Kasumi-1 (cell line): Measurements from ENCODE around the gene USP13.

Source experiments
- DNase-seq, 2 experiments: peaks; one replicate each; lab custom pipeline; 2025; lab: John Stamatoyannopoulos, UW

The USP13 gene

DNA sequence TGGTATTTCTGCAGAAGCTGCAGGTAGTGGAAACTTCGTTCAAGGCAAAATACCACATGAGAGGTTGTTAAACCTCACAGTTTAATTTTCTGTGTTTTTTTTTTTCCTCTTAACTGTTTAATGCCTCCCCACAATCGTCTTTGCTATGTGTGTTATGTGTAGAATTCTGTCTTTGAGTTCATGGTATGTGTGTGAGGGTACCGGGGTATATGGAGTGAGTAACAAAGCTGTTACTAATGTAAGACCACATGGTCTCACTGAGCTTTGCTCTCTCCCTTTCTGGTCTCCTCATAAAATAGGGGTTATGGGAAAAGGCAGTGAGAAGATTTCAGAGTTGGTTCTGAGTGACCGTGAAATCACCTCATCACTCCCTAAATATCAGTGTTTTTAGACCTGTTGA lies 143.6 kb downstream of the USP13 start:
- no peak for DNase-seq

DNA sequence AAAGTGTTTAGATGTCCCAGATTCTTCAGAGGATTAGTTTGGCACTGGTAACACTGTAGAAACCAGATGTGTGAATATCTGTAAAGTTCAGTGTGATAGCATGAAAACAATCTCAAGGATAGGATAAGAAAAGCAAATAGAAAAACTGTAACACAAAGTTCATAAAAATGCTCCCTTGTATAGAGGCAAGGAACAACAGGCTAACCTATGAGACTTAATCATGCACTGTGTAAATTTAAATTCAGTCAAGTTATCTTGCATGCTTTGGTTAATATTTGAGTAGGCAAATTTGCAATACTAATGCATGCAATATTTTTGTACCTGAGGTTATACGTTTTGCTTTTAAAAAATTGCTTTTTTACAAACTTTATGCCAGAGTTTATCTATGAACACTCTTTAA lies 144.4 kb downstream of the USP13 start:
- DNase-seq = no peak

DNA sequence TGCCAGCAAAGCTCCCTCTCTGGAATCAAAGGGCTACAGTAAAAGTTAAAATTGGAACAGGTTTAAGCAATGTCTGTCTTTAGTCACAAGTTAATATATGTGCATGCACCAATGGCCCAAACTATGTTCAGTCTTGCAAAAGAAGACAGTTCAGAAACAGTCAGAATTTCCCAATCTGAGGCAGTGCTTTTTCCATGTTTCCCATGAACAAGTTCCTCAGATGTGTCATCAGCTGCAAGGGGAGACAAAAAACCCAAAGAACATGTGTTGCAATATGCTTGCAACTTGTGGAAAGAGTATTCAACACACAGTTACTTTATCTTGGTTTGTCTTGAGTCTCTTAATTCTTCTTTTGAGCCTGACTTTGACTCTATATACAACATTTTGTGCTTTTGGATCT lies 148.4 kb downstream of the USP13 start:
- DNase-seq = peak in 1 of 2 experiments; percentile 8

DNA sequence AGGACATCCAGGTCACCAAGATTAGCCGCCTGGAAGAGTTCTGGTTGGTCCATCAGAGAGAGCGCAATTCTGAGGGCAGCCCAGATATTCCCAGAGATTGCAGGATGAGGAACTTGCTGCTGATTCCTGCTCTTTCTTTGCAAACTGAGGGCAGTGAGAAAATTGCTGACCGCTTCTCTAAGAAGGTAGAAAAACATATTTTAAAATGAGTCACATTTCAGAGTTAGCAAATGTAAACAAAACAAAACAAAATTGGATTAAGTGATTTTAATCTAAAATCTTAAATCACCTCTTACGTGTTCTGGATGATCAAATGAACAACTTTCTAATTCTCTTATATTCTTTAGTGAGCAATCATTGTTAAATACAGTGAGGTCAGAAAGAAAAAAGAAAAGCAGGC lies 149.0 kb downstream of the USP13 start:
- DNase-seq = no peak

DNA sequence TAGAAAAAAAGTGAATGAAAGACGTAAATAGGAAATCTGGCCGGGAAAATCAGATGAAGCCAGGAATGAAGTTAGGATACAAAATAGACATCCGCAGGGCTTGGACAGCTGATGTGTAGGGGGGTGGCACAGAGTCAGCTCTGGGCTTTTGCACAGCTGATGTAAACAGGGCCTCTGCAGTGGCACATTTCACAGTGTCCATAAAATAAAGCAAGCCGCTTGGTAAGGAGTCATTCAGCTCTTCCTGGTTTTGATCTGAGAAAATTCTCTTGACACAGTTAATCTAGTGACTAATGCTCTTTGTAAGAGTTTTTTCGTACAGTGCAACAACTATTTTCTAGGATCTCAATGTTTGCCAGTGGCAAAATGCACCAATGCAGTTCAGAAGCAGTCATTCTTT lies 153.3 kb downstream of the USP13 start:
- DNase-seq = no peak

DNA sequence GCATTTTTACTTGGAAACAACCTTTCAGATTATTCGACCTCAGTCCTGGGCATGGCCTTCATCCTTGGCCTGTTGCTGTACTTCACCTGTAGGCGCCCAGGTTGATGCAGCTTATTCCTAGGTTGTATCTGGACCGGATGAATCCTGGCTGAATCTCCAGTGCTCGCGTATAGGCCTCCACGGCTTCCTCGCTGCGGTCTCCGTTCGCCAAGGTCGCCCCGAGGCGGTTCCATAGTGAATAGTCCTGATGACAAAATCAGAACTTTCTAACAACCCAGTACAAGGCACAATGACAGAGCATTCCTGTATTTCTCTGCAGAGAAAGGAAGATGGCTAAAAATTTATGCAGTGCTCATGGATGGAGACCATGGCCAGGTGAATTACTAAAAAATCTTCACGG lies 154.7 kb downstream of the USP13 start:
- no peak for DNase-seq

DNA sequence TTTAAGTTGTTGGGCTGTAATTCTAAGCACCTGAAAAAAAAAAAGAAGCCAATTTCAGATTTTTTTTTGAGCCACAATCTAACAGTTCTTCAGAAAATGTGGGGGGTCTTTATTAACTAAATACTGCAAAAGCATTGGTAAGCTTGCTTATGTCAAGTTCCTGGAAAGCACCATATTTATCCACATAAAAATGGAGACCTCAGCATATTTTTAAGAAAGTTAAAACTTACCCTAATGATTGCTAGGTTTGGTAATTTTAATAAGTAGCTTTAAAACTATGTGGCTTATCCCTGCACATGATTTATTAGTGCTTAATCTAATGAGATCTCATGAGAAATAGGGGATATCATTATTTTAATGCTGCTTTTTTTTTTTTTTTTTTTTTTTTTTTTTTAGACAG lies 156.8 kb downstream of the USP13 start:
- DNase-seq = no peak

DNA sequence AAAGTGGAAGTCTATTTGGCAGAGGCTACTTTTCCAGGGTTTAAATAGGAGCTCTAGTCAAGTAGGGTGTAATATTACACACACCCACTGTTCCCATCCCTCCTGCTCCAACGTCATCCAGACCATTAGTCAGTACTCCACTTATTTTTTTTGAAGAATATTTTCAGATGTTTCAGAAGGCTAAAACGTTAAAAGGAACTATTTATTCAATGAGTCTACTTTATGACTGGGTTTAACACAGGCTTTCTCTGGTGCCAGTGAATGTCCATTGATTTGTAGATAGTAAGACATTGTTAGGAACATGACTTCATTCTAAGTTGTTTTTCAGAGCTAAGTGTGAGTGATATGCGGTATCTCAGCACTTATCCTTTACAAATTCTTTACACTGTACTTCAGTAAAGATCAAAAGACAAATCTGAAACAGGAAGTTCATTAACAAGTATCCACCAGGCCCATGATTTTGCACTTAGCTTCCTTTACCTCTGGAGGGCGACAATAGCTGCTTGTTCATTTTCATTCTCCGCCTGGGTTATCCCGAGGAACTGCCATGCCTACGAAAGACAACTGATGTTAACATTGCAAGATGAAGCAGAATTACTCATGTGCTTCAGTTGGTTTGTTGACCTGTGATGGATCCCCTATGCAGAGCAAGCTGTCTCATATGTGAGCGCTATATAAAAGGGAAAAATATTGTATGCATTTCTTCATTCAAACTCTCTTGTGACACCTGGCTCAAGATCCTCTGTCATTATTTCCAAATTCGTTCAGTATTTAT lies 158.7 kb downstream of the USP13 start:
- peak; percentile 81 to 90 for DNase-seq

DNA sequence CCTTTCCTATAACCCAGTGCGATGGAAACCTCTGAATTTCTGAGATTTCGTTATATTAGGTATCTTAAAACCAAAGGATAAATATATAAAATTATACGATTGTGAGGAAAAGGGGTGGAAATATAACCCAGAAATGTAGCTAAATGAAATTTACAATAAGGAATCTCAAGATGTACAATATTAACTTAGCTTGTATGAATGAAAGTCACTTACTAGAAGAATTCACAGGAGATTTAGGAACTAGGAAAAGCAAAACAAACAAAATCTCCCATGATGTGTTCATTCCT lies 159.2 kb downstream of the USP13 start:
- no peak for DNase-seq

DNA sequence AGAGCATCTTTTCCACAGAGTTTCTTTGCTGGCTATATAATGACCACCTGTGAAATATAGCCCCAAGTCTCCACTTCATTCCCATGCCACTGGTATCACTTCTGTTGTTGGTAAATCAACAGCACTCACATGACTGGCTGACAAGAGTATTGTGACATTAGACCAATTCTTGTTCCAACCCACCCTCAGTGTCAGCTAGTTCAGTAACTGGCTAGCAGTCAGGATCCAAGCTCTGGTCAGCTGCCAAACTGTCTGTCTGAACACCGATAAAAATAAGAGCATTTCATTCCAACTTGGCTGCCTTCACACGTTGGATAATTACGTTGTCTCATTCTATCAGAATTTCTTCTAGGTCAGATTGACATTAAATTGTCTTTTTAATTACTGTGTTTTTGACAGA lies 166.5 kb downstream of the USP13 start:
- DNase-seq = no peak

DNA sequence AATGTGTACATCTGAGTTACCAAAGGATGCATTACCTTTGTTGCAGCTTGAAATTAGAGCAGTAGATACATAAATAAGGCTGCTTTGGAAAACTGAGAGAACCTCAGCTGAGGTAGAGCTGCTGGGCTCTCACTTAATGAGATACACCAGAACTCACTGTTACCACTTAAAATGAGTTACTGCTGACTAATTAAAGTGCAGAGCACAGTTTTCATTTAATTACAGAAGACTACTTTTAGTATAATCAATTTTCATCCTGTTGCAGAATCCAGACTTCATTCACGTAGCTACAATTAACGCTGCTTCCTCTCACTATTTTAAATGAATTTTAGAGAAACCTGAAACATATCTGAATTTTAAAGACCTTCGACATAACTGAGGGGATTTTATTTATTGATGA lies 169.5 kb downstream of the USP13 start:
- no peak for DNase-seq

DNA sequence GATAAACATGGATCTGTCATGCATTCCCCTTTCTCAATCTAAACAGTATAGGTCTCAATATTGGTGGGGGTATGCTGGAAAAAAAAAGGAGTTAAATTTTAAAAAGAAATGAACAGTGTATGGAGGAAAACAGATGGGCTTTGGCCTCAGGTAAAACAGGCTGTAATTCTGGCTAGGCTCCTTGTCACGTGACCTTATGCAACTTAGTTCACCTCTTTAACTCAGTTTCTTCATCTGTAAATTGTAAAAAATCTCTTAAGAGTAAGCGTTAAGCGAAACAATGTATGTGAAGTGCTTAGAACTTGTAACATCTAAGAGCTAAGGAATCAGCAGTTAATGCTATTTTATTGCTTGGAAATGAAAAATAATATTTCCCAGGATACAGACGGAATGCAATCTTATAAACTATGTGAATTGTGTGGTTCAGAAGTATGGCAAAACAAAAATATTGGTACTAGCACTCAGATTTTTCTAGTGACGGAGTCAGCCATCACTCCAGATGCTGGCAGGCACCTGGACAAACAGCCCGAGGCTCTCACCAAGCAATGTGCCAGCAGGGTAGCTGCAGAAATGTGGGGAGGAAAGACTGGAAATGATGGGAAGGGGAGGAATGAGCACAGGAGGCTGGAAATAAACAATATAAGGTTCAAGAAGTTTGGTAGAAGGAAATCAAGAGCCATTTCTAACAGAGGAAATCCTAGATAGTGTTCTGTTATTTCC lies 172.8 kb downstream of the USP13 start:
- no peak for DNase-seq

DNA sequence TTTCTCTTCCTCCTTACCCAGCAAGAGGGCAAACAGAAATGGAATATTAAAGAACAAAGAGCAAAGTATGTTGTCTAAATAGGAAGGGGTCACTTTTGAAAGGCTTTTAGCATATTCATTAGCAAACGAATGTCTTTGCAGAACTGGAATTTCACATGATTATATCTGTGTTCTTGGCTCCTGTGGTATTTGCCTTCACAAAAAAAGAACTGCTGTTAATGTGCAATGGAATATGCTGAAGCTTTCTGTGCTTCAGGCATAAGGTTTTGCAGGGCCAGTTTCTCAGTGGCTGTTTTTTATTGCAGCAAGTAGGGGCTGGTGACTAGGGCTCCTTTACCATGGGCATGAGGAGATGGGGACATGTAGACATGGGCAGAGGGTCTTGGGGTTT lies 173.4 kb downstream of the USP13 start:
- DNase-seq = no peak

DNA sequence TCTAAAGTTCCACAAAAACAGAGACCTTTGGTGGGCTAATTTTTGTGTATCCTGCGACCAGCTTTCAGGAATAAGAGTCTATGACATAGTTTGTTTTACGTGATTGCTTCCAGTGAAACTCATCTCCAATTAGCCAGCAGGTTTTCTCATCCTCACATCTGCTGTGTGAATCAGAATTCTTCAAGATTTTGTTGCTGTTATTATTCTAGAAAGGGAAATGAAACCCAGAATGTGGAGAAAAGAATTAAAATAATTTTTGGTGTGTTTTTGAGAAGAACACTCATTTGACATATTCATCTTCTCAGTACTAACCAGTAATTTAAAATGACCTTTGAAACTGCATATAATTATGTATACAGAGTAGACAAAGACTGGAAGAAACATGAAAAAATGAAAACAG lies 175.9 kb downstream of the USP13 start:
- DNase-seq = no peak

DNA sequence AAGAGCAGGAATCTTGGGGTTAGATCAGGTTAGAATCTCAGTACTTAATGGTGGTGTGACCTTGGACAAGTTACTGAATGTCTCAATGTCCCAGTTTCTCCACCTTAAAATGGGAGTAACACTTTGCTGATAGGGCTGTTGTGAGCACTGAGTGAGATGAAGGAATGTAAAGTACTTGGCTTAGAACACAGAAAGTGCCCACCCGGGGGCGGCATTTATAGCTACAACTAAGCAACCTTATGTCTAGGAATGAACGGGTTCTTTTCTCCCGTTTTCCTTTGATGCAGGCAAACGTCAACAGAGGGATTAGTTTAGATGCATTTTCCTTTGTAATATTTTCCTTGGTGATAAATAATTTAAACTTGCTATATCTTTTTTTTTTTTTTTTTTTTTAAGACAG lies 176.6 kb downstream of the USP13 start:
- DNase-seq = no peak

DNA sequence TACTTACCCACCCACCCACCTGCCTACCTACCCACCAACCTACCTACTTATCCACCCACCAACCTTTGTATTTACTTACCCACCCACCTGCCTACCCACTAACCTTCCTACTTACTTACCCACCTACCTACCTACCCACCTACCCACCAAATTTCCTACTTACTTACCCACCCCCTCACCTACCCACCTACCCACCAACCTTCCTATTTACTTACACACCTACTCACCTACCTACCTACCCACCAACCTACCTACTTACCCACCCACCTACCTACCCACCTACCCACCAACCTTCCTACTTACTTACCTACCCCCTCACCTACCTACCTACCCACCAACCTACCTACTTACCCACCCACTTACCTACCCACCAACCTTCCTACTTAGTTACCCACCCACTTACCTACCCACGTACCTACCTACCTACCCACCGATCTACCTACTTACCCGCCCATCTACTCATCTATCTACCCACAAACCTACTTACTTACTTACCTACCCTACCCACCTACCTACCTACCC lies 179.6 kb downstream of the USP13 start:
- no peak for DNase-seq

DNA sequence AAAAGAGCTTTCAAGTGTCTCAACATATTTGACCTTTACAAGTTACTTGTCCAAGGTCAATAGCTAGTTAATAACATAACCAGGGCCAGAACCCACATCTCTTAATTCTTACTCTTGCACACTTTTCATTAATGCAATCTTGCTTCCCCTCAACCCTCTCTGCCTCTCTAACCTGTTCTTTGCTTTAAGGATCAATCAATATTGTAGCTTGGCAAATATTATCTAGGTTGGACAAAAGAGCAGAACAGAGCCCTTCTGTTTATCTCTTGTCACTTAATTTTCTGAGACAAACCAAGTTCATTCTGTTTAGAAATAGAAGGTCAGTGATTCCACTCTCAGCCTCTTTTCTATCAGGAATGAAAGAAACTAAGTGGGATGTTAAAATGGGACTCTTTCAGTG lies 180.5 kb downstream of the USP13 start:
- no peak for DNase-seq

DNA sequence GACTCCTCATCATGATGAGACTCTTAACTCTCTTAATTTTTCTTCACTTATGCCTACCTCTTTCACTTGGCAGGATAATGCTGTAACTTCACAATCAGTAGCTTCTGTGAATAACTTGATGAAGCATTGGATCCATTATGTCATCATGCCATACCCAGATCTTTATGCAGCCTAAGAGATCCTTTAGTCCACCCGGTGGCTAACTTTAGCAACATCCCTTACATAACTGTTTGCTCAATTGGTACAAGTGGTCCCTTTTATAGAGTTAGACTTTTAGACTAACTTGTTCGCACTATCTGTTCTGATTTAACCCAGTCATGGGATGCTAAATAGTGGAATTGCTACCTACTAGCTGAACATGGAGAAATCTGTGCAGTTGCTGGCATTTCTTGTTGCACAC lies 184.5 kb downstream of the USP13 start:
- DNase-seq = peak in 1 of 2 experiments; percentile 2
